D341Med (cell line): ENCODE measurements around the gene HSPG2.
"Not testable (repeated sequence)": the region's sequence is repeated elsewhere in the genome, so short reads cannot be mapped to it uniquely, and the experiment has no call there.

Experiments used
- DNase-seq: peaks from one replicate; pipeline ENCODE4 v3.0.0; 2012; ENCODE audit warnings: low spot score

HSPG2 gene

GRCh38 chr1:21912038-21912758 is 24.9 kb downstream of the HSPG2 start:
- no peak for DNase-seq

- no peak for DNase-seq
These were observed 25.7 kb downstream of the HSPG2 start for GRCh38 chr1:21911205-21912001.

- no peak for DNase-seq
These were observed 26.4 kb downstream of the HSPG2 start for GRCh38 chr1:21910558-21911204.

GRCh38 chr1:21909787-21910503 is 27.2 kb downstream of the HSPG2 start:
- DNase-seq = no peak

GRCh38 chr1:21909286-21909759 is 27.8 kb downstream of the HSPG2 start:
- no peak for DNase-seq

GRCh38 chr1:21907737-21908534 is 29.2 kb downstream of the HSPG2 start:
- DNase-seq = not testable (repeated sequence)

GRCh38 chr1:21907079-21907418 is 30.1 kb downstream of the HSPG2 start:
- DNase-seq = no peak

GRCh38 chr1:21906173-21907078 is 30.7 kb downstream of the HSPG2 start:
- DNase-seq = no peak

GRCh38 chr1:21904704-21905520 is 32.2 kb downstream of the HSPG2 start:
- no peak for DNase-seq

GRCh38 chr1:21904454-21904703 is 32.7 kb downstream of the HSPG2 start:
- no peak for DNase-seq

- no peak for DNase-seq
These were observed 33.3 kb downstream of the HSPG2 start for GRCh38 chr1:21903638-21904453.

- DNase-seq = no peak
These were observed 34.8 kb downstream of the HSPG2 start for GRCh38 chr1:21902026-21903012.

- no peak for DNase-seq
These were observed 35.6 kb downstream of the HSPG2 start for GRCh38 chr1:21901473-21901847.

- DNase-seq = no peak
These were observed 36.2 kb downstream of the HSPG2 start for GRCh38 chr1:21900766-21901472.

- no peak for DNase-seq
These were observed 37.1 kb downstream of the HSPG2 start for GRCh38 chr1:21899987-21900386.

- DNase-seq = no peak
These were observed 37.8 kb downstream of the HSPG2 start for GRCh38 chr1:21899267-21899810.
